ACC112 (cell line): ENCODE measurements around the gene TSPAN9.

Source experiments
- H2AFZ ChIP-seq: fragments of 200-600 bp; sonication (generic); one replicate; pipeline ENCODE4 v1.6.0; 2017; ENCODE audit warnings: antibody characterized with exemption, low read length; ENCODE audit not compliant: unreplicated experiment
- H3K27ac ChIP-seq: fragments of 200-600 bp; sonication (generic); 2 replicates; pipeline ENCODE4 v1.5.1; 2014; ENCODE audit warnings: low read depth, mild to moderate bottlenecking, antibody characterized with exemption, low read length, moderate library complexity
- H3K27me3 ChIP-seq: fragments of 200-600 bp; sonication (generic); 2 replicates; pipeline ENCODE4 v1.6.1; 2014; ENCODE audit warnings: mild to moderate bottlenecking, antibody characterized with exemption, low read length, moderate library complexity, mixed read lengths; ENCODE audit not compliant: insufficient read depth
- H3K36me3 ChIP-seq: fragments of 200-600 bp; sonication (generic); 2 replicates; pipeline ENCODE4 v1.6.1; 2016; ENCODE audit warnings: mild to moderate bottlenecking, antibody characterized with exemption, low read length, moderate library complexity, mixed read lengths; ENCODE audit not compliant: insufficient read depth
- H3K4me1 ChIP-seq: fragments of 200-600 bp; sonication (generic); one replicate; pipeline ENCODE4 v1.6.1; 2016; ENCODE audit warnings: low read length, mixed read lengths; ENCODE audit not compliant: insufficient read depth, unreplicated experiment, control insufficient read depth
- H3K4me3 ChIP-seq: fragments of 200-600 bp; sonication (generic); 2 replicates; pipeline ENCODE4 v1.5.1; 2014; ENCODE audit warnings: mild to moderate bottlenecking, low read depth, low read length
- H3K79me2 ChIP-seq: fragments of 200-600 bp; sonication (generic); one replicate; pipeline ENCODE4 v1.6.0; 2016; ENCODE audit warnings: low read length; ENCODE audit not compliant: control insufficient read depth, unreplicated experiment, insufficient read depth

Gene TSPAN9, protein sequence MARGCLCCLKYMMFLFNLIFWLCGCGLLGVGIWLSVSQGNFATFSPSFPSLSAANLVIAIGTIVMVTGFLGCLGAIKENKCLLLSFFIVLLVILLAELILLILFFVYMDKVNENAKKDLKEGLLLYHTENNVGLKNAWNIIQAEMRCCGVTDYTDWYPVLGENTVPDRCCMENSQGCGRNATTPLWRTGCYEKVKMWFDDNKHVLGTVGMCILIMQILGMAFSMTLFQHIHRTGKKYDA

DNA sequence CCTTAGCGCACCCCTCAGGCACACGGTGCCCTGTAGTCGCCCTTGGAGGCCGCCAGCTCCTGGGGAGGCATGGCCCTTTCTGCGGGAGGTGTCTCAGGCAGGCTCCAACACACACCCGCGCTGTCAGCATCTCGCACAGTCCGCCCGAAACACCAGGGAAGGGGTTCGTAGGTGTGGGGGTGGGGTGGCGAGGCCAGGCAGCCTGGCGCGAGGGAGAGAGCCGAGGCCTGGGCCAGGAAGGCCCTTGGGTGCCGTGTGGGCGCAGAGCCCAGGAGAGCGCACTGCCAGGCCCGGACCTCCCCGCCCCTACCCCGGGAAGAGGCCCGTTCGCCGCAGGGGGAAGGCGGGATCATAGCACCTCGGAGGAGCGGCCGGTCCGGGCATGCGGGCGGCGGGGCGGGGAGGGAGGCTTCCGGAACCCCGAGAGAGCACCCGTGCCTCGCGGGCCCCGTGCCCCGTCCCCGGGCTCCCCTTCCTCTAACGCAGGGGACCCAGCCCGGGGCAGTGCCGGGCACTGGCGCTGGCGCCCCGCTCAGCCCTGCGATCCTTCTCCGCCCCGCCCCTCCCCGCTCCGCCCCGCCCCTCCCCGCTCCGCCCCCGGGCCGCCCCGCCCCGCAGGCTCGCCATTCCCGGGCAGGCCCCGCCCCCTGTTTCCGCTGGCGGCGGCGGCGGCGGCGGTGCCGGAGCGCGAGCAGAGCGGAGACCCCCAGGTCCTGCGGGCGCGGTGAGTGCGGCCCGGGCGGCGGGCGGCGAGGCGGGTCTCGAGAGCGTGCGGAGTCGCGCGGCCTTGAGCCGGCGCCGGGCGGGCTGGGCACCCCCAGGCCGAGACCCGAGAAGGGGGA is at the start of gene TSPAN9:
TSPAN9 (plus strand) TSS at position 650 of the 842 bp plus-strand sequence. CDS start 123,815 bp downstream, outside the sequence.
- Histone ChIP-seq H2AFZ (peak within 1 kb of the TSS; percentile 79), H3K4me1 (peaks cover 9% of the 10 kb centered on the region)

DNA sequence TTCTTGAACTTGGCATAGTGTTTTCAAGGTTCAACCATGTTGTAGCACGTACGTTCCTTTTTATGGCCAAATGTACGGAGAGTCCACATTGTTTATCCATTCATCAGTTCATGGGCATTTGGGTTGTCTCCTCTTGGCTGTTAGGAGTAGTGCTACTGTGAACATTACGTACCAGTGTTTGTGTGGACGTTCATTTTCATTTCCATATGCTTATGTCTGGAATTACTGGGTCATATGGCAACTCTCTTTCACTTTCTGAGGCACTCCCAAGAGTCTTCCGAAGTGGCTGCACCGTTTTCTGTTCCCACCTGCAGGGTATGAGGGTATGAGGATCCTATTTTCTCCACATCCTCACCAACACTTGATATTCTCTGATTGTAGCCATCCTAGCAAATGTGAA is 49.1 kb upstream of the TSPAN9 start:
- Histone ChIP-seq H3K79me2 (no peaks in the 10 kb centered on the region), H3K4me3 (no peak overlapping the region), H3K4me1 (no peaks in the 10 kb centered on the region), H3K27me3 (no peaks in the 10 kb centered on the region), H2AFZ (no peak overlapping the region), H3K36me3 (no peaks in the 10 kb centered on the region), H3K27ac (no peak overlapping the region)

More for the DNA sequence above, at the start of gene TSPAN9:
- Histone ChIP-seq H3K4me3 (peak within 1 kb of the TSS; percentile 80), H3K36me3 (no peaks in the 10 kb centered on the region), H3K79me2 (no peaks in the 10 kb centered on the region), H3K27ac (no peak within 1 kb of the TSS), H3K27me3 (no peaks in the 10 kb centered on the region)

DNA sequence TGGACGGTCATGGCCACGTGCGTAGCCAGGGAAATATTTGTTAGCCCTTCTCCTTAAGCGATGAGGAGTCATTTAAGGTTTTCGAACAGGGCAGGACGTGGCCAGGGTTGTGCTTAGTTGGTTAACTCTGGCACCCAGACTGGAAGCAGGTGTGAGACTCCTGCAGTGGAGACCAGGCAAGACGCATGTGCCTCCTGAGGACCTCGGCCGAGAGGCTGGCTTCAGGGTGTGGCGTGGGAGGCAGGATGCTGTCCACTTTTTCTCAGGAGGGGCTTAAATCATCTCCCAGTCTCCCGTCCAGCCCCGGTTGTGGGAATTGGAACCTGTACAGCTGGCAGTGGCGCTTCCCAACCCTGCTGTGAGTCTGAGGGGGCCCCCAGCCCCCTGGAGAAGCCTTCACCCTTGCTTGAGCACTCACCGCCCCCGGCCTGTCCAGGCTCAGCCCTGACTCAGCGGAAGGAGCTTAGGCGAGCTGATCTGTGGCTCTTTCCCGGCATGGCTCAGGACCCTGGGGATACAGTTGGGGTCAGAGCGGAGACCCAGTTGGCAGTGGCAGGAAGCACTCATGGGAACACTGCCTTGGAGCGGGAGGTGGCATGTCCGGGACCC is 46.3 kb upstream of the TSPAN9 start:
- no peak overlapping the region for H3K27ac ChIP-seq
- no peak overlapping the region for H3K4me3 ChIP-seq
- H3K27me3 ChIP-seq, result no peaks in the 10 kb centered on the region
- H3K36me3 ChIP-seq, result no peaks in the 10 kb centered on the region
- no peak overlapping the region for H2AFZ ChIP-seq
- no peaks in the 10 kb centered on the region for H3K4me1 ChIP-seq
- H3K79me2 ChIP-seq, result no peaks in the 10 kb centered on the region

DNA sequence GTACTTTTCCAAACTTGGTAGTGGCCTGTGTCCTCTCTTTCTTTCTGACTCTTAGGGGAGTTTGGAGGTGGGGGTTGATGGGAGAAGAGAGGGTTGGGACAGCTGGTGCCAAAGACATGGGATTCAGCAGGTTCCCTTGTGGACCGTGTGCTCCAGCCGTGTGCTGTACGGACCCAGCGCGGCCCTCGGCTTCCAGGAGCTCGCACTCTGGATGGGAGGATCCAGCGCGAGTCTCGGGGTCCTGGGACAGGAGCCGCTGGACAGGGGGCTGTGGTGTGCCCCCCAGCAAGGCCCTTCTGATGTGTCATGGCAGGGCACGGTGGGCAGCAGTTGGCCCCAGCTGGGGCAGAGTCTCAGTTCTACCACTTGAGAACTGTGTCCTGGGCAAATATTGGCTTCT is 45.0 kb upstream of the TSPAN9 start:
- Histone ChIP-seq H3K79me2 (no peaks in the 10 kb centered on the region), H3K4me3 (no peak overlapping the region), H3K4me1 (no peaks in the 10 kb centered on the region), H3K27ac (no peak overlapping the region), H3K36me3 (no peaks in the 10 kb centered on the region), H3K27me3 (no peaks in the 10 kb centered on the region), H2AFZ (no peak overlapping the region)

DNA sequence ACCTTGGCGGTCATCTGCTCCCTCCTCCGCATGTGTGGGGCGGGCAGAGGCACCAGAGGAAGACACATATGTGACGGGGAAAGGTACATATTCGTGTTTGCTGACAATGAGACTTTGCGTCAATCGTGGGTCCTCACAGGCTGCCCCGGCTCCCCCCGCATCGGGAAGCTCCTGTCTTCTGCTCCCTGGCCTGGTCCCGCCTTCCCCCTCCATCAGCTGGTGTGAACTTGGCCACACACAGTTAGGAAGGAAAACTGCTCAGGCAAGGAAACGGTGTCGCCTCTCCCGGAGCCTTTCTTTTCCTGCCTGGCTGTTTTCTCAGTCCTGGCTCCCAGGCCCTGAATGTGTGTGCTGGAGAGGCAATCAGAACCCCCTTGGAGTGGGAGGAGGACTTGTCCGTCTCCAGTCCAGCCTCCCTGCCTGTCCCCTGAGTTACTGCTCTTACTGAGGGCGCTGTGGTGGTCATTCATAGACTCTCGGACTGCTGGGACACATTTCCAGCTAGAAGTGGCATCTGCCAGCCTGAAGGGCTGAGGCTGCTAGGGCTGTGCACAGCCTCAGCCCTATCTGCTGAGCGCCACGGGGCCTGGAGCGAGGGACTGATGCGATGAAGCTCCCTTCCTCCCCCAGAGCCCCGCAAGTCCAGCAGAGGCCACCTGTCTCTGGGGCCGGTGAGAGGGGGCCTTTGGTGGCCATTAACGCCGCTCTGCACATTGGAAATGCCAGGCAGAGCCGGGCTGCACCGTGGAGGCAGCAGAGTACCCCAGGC is 44.2 kb upstream of the TSPAN9 start:
- Histone ChIP-seq H2AFZ (no peak overlapping the region), H3K4me3 (no peak overlapping the region), H3K27ac (no peak overlapping the region), H3K79me2 (no peaks in the 10 kb centered on the region), H3K27me3 (no peaks in the 10 kb centered on the region), H3K4me1 (no peaks in the 10 kb centered on the region), H3K36me3 (no peaks in the 10 kb centered on the region)

DNA sequence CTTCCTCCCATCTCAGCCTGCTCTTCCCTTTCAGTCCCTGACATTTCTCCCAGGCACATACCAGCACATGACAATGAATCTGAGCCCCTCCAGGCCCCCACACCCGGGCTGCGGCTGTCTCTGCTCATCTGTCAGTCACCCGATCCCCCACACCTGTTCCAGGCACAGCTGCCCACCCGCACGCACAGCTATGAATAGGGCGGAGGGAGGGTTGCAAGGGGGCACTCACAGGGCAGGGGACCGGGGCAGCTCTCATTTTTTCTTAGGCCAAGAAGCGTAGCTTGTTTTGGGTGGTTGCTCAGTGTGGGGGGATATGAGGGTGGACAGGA is 43.7 kb upstream of the TSPAN9 start:
- Histone ChIP-seq H3K27me3 (no peaks in the 10 kb centered on the region), H2AFZ (no peak overlapping the region), H3K27ac (no peak overlapping the region), H3K36me3 (no peaks in the 10 kb centered on the region), H3K4me3 (no peak overlapping the region), H3K79me2 (no peaks in the 10 kb centered on the region), H3K4me1 (no peaks in the 10 kb centered on the region)

DNA sequence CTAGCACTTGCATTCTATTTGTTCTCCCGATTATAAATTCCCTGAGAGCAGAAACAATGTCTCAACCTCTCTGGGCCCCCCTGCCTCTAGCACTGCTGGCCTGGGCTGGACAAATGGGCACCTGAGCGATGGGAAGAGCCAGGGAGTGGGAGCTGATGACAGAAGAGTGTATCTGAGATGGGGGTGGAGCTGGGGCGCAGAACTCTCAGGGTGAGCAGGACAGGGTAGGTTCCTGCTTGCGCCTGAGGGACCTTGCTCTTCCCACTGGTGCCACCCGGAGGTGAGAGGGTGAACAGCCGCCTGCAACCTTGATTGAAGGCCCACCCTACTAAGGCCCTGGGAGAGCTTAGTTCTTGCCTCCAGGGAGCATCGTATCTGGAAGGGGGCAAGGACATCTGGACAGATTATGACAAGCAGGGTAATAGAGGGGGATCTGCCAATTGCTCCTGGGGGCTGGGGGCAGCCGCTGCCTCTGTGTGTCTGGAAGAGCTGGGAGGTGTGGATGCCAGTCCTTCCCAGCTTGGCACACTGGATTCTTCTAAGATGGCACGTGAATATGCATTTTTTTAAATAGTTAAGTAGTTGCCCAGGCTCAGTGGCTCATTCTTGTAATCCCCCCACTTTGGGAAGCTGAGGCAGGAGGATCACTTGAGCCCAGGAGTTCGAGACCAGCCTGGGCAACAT is 43.0 kb upstream of the TSPAN9 start:
- Histone ChIP-seq H3K4me1 (no peaks in the 10 kb centered on the region), H3K27ac (no peak overlapping the region), H3K79me2 (no peaks in the 10 kb centered on the region), H3K36me3 (no peaks in the 10 kb centered on the region), H3K4me3 (no peak overlapping the region), H3K27me3 (no peaks in the 10 kb centered on the region), H2AFZ (no peak overlapping the region)

DNA sequence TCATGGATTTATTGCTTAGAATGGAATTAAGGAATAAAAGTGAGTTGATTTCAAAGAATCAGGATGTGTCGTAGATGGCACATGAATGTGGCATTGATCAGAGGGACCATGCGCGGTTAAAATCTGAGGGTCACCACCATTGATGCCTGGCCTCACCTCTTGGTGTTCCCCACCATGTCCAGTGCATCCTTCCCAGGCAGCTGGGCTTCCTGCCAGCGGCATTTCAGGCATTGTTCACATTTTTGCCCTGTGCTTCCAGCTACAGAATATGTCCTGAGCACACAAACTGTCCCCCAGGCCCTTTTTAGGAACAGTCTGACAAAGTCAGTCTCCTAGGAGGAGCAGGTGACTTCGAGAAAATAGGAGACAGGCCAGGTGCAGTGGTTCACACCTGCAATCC is 42.0 kb upstream of the TSPAN9 start:
- Histone ChIP-seq H3K27me3 (no peaks in the 10 kb centered on the region), H3K79me2 (no peaks in the 10 kb centered on the region), H3K4me1 (no peaks in the 10 kb centered on the region), H2AFZ (no peak overlapping the region), H3K36me3 (no peaks in the 10 kb centered on the region), H3K4me3 (no peak overlapping the region), H3K27ac (no peak overlapping the region)

DNA sequence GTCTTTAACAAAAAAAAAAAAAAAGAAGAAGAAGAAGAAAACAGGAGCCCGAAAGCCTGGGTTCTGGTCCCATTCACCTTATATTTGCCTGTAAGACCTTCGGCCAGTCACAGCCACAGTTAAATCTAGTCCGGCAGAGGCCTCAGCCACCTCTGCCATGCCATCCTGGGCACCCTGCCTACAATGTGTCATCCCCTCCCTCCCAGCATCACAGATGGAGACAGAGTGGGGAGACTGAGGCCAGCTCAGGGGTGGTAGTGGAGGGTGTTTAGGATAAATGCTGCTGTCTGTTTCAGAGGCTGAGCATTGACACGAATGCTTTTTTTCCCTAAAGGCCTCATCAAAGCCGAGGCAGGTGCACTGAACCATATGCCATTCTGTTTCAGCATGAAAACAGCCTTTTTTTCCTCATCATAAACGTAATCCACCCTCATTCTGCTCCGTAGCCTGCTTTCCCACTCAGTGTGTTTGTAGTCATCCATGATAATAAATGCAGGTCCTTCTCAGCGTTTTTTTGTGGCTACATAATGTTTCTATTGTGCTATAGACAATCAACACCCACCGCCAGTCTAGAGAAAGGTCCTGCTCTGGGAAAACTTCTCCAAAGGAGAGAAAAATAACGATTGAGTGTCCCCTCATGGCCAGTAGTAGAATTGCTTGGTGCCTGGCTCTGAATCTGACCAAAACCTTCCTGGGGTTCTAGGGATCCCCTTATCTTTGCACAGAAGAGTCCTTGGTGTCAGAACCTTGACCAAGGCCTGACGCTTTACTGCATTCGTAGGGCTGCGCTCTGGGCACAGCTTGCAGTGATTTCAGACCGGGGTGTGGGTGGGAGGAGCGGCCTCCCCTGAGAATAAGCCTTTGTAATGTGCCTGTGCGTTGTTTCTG is 41.1 kb upstream of the TSPAN9 start:
- H3K4me1 ChIP-seq, result no peaks in the 10 kb centered on the region
- no peak overlapping the region for H3K4me3 ChIP-seq
- H3K27me3 ChIP-seq, result no peaks in the 10 kb centered on the region
- H3K79me2 ChIP-seq, result no peaks in the 10 kb centered on the region
- H3K36me3 ChIP-seq, result no peaks in the 10 kb centered on the region
- H3K27ac ChIP-seq, result no peak overlapping the region
- H2AFZ ChIP-seq, result no peak overlapping the region
